ENCODE data around the gene FOSB. TPM values are rescaled to one million over a fixed set of nuclear protein-coding genes. Genes with fewer than 3 reads are reported as not detected.
A peak's percentile ranks its signal among the peaks of the same experiment; 100 is the strongest.

The FOSB gene
- total RNA-seq, 1 experiment from 2014 or later: 2.5 TPM

DNA sequence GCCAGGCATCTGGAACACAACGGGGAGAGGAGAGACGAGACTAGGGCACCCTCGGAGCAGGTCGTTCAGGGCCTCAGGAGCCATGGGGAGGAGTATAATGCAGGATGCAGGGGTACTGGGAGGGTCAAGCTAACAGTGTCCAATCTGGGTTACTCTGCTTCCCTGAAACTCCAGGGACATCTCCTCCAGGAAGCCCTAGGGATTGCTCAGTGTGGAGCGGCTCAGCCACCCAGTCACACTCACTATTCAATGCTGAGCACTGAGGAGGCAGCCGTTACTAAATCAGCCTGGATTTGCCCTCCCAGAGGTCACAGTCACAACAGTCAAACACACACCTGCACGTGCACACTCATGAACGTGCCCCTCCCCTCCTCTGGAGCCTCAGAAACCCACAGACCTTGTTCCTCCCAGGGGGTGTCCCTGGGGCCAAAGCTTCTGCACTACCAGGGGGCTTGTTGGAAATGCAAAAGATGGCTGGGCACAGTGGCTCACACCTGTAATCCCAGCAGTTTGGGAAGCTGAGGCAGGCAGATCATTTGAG is 6.9 kb upstream of the FOSB start:
- no peak for DNase-seq (ENCODE audit: low read depth)
- in situ Hi-C loops (cut with HindIII; ENCODE audit: low pct_unique_long_range_greater_than_20kb, low sequenced_read_pairs): no loop called here

DNA sequence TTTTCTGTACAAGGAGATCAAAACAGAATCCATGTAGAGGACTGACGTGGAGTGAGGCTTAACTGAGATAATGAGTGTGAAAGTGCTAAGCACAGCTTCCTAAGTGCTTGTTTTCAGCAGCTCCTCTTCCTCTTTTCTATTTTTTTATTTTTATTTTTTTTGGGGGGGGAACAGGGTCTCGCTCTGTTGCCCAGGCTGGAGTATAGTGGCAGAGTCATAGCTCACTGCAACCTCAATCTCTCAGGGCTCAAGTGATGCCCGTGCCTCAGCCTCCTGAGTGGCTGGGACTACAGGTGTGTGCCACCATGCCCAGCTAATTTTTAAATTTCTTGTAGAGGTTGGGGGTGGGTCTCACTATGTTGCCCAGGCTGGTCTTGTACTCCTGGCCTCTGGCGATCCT is 5.6 kb upstream of the FOSB start:
- in situ Hi-C loops (cut with HindIII; ENCODE audit: low pct_unique_long_range_greater_than_20kb, low sequenced_read_pairs): no loop called here
- DNase-seq (ENCODE audit: low read depth): no peak

DNA sequence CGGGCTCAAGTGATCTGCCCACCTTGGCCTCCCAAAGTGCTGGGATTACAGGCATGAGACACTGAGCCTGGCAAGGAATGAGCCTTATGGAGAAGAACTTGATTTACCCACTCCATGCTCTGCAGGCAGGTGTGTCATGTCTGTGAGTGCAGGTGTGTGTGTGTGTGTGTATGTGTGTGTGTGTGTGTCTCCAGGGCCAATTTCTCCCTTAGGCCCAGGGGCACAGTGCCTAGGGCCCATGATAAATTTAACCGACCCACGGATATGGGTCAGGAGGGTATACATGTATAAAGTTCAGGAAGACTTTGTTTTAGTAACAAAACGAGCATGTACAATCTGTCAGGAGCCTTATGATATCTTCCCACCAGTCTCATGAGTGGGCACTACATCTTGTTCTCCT is 4.6 kb upstream of the FOSB start:
- in situ Hi-C loops (cut with HindIII; ENCODE audit: low pct_unique_long_range_greater_than_20kb, low sequenced_read_pairs): no loop called here
- no peak for DNase-seq (ENCODE audit: low read depth)

DNA sequence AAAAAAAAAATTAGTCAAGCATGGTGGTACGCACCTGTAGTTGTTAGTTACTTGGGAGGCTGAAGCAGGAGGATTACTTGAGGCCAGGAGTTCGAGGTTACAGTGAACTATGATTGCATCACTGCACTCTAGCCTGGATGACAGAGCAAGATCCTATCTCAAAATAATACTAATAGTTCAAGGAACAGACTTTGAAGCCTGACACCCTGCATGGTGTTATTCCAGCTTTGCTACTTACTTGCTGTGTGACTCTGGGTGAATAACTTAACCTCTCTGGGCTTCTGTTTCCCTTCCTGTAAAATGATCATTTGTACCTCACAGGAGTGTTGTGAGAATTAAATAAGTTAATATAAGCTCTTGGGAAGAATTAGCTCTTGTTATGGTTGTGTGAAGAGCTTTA is 3.5 kb upstream of the FOSB start:
- in situ Hi-C loops (cut with HindIII; ENCODE audit: low pct_unique_long_range_greater_than_20kb, low sequenced_read_pairs): no loop called here
- no peak for DNase-seq (ENCODE audit: low read depth)

DNA sequence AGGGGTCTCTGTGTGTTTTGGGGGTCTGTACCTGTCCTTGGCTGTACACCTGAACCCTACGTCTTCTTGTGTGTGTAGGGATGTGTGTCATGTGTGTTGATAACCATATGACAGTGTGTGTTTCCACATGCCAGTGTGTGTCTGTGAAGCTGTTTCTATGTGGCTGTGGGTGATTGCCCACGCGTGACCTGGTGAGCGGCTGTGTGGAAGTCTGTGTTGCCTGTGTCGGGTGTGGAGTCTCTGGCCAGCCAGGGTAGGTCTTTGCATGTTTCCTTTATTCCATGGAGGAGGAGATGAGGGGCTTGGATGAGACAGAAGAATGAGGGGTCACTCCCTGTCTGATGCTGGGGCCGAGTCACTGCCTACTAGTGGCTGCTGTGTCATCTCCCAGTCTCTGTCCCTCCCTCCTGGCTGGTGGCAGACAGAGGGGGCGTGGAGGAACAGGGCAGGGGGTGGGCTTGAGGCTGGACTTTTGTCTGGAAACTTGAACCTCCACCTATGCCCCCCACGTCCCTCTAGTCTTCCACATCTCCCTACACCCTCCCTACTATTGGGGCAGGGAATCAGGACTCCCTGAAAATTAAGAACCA is 2.8 kb upstream of the FOSB start:
- in situ Hi-C loops (cut with HindIII; ENCODE audit: low pct_unique_long_range_greater_than_20kb, low sequenced_read_pairs): no loop called here
- DNase-seq (ENCODE audit: low read depth): no peak

DNA sequence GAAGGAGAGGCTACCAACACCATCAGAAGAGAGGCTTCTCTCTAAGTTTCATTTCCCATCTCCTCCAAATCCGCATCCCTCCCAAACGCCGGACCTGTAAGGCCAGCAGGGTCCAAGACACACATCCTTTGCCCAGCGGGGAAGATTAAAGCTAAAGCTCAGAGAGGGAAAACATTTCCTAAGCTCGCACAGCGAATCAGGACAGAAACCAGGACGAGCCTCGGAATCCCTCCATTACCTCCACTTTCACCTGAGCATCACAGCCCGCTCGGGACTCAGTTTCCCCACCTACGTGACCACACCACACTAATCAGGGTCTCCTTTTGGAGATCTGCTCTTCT is 711 bp upstream of the FOSB start:
- DNase-seq (ENCODE audit: low read depth): no peak
- in situ Hi-C loops (cut with HindIII; ENCODE audit: low pct_unique_long_range_greater_than_20kb, low sequenced_read_pairs): no loop called here

DNA sequence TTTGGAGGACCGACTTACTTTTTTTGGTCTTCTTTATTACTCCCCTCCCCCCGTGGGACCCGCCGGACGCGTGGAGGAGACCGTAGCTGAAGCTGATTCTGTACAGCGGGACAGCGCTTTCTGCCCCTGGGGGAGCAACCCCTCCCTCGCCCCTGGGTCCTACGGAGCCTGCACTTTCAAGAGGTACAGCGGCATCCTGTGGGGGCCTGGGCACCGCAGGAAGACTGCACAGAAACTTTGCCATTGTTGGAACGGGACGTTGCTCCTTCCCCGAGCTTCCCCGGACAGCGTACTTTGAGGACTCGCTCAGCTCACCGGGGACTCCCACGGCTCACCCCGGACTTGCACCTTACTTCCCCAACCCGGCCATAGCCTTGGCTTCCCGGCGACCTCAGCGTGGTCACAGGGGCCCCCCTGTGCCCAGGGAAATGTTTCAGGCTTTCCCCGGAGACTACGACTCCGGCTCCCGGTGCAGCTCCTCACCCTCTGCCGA is 409 bp downstream of the FOSB start:
- in situ Hi-C loops (cut with HindIII; ENCODE audit: low pct_unique_long_range_greater_than_20kb, low sequenced_read_pairs): no loop called here
- DNase-seq (ENCODE audit: low read depth): no peak

DNA sequence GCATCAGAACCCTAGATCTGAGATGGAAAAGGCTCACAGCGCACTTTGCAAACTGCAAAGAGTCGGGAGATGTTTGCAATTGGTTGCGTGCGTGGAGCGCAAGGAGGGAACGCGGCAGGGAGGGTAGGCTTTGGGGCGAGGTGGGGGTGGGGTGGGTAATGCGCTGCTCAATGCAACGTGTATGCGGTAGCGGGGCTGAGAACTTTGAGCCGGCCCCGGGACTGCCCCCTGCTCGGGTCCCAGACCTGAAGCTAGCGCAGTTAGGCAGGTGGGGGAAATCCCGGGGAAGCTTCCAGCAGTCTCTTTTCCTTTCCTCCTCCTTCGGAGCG is 971 bp downstream of the FOSB start:
- in situ Hi-C loops (cut with HindIII; ENCODE audit: low pct_unique_long_range_greater_than_20kb, low sequenced_read_pairs): no loop called here
- no peak for DNase-seq (ENCODE audit: low read depth)

DNA sequence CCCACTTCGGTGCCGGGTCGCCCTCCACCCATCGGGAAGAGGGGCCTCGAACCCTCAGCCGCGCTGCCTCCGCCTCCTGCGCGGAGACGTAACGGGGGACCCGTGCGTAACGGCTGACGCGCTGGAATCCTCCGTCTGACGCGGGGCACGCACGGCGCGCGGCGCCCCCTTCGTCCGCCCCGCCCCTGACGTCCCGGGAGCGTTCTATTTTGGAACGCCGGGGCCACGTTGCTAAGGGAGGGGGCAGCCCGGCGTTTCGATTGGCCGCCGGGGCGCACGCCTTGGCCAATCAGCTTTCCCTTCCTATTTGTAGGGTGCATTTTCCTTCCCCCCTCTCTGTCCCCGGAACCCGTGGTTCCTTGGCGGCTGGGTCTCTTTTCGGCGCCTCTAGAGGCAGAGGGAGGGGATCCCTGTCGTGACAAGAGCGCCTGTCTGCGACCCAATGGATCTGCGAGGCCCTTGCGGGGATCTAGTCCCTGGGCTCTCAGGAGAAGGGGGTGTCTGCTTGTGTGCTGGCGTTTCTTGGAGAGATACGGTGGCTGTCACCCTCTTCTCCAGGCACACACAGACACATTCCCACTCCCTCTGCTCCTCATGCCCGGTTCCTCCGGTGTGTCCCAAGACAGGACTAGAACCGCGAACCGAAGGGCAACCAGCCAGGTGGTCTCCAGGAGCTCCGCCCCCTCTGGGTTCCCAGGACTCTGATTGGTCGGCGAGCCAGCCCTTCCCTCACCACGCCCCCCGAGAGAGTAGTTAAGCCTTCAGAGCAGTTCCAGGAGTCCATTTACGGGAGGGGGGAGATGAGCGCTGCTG is 1.5 kb downstream of the FOSB start:
- in situ Hi-C loops (cut with HindIII; ENCODE audit: low pct_unique_long_range_greater_than_20kb, low sequenced_read_pairs): no loop called here
- DNase-seq (ENCODE audit: low read depth): peak; percentile 99

DNA sequence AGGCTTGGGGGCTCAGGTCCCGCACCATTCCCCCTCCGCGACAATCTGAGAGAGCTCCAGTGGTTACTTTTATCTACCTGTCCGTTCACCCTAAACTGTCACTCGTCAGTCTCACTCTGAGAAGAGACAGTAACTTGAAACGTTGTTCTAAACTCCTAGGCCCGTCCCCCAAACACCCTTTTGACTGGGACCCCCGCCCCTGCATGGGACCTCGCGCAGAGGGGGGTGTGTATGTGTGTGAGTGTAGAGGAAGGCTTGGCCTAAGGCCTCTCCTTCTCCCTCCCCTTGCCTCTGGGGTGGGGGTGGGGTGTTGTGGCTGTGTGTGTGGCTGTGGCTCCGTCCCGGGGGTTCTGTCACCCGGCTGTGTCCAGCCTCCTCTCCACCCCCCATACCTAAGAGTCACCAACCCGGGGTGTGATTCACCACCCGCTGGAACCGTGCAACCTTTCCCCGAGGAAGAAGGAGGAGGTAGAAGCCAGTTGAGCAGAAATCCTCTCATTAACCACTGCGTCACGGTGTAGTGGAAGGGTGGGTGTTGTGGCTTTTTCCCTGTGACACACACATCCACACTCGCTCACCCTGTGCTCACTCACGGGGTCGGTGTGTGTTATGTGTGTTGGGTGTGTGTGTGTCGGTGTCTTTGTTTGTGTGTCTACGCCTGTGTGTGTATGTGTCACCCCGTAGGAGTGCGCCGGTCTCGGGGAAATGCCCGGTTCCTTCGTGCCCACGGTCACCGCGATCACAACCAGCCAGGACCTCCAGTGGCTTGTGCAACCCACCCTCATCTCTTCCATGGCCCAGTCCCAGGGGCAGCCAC is 2.4 kb downstream of the FOSB start:
- peak; percentile 93 for DNase-seq (ENCODE audit: low read depth)
- in situ Hi-C loops (cut with HindIII; ENCODE audit: low pct_unique_long_range_greater_than_20kb, low sequenced_read_pairs): no loop called here

DNA sequence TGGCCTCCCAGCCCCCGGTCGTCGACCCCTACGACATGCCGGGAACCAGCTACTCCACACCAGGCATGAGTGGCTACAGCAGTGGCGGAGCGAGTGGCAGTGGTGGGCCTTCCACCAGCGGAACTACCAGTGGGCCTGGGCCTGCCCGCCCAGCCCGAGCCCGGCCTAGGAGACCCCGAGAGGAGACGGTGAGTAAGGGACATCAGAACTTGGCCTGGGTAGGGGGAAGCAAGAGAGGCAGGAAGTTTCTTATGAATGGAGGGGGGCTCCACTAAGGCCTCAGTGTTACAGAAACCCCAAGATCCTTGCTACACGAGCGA is 2.9 kb downstream of the FOSB start:
- DNase-seq (ENCODE audit: low read depth): no peak
- in situ Hi-C loops (cut with HindIII; ENCODE audit: low pct_unique_long_range_greater_than_20kb, low sequenced_read_pairs): no loop called here

DNA sequence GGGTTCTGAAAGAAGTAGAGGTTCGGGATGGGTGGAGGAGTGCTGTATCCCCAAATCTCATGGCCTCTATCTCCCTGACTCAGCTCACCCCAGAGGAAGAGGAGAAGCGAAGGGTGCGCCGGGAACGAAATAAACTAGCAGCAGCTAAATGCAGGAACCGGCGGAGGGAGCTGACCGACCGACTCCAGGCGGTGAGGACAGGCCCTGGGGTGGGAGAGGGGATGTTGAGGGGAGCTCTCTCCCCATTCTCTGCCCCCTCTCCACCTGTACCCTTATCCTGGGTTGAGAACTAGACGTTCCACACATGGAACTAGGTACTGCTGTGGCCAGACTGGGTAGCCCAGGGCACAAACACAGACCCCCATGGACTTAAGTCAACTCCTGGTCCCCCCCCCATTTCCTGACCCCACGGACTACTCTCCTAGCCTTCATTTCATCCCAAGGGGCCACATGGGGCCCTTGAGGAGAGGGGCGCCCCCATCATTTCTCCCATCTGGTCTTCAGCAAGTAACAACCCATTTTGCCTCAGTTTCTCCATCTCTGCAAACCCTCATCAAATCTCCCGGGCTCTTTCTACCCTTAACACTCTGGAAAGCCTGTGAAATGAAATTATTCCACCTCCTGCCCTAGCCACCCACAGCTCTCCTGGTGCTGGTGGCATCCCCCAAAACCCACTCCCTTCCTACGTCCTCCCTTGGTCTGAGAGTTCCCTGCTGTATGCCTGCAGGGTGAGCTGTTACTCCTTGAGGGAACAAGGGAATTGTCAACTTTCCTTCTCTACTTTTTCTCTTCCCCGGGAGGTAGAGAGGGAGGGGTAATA is 3.5 kb downstream of the FOSB start:
- DNase-seq (ENCODE audit: low read depth): no peak
- in situ Hi-C loops (cut with HindIII; ENCODE audit: low pct_unique_long_range_greater_than_20kb, low sequenced_read_pairs): no loop called here

DNA sequence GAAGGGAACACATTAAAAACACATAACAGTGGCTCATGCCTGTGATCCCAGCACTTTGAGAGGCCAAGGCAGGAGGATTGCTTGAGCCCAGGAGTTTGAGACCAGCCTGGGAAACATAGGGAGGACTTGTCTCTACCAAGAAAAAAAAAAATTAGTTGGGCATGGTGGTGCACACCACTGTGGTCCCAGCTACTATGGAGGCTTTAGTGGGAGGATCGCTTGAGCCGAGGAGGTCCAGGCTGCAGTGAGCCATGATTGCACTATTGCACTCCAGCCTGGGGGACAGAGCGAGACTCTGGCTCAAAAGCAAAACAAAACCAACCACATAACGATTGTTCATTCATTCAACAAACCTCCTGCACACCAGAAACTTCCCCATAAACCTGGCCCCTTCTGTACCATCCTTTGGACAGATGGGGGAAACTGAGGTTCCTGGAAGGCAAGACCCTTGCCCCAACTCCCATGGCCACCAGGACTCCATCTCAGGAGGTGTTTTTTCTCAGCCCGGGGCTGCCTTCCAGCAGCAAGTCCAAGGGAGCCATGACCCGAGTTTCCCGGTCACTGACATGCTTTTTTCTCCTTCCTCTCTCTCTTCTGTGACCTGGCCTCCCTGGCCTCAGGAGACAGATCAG is 4.3 kb downstream of the FOSB start:
- DNase-seq (ENCODE audit: low read depth): no peak
- in situ Hi-C loops (cut with HindIII; ENCODE audit: low pct_unique_long_range_greater_than_20kb, low sequenced_read_pairs): no loop called here

DNA sequence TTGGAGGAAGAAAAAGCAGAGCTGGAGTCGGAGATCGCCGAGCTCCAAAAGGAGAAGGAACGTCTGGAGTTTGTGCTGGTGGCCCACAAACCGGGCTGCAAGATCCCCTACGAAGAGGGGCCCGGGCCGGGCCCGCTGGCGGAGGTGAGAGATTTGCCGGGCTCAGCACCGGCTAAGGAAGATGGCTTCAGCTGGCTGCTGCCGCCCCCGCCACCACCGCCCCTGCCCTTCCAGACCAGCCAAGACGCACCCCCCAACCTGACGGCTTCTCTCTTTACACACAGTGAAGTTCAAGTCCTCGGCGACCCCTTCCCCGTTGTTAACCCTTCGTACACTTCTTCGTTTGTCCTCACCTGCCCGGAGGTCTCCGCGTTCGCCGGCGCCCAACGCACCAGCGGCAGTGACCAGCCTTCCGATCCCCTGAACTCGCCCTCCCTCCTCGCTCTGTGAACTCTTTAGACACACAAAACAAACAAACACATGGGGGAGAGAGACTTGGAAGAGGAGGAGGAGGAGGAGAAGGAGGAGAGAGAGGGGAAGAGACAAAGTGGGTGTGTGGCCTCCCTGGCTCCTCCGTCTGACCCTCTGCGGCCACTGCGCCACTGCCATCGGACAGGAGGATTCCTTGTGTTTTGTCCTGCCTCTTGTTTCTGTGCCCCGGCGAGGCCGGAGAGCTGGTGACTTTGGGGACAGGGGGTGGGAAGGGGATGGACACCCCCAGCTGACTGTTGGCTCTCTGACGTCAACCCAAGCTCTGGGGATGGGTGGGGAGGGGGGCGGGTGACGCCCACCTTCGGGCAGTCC is 5.0 kb downstream of the FOSB start:
- in situ Hi-C loops (cut with HindIII; ENCODE audit: low pct_unique_long_range_greater_than_20kb, low sequenced_read_pairs): no loop called here
- DNase-seq (ENCODE audit: low read depth): no peak

DNA sequence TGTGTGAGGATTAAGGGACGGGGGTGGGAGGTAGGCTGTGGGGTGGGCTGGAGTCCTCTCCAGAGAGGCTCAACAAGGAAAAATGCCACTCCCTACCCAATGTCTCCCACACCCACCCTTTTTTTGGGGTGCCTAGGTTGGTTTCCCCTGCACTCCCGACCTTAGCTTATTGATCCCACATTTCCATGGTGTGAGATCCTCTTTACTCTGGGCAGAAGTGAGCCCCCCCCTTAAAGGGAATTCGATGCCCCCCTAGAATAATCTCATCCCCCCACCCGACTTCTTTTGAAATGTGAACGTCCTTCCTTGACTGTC is 5.5 kb downstream of the FOSB start:
- in situ Hi-C loops (cut with HindIII; ENCODE audit: low pct_unique_long_range_greater_than_20kb, low sequenced_read_pairs): no loop called here

DNA sequence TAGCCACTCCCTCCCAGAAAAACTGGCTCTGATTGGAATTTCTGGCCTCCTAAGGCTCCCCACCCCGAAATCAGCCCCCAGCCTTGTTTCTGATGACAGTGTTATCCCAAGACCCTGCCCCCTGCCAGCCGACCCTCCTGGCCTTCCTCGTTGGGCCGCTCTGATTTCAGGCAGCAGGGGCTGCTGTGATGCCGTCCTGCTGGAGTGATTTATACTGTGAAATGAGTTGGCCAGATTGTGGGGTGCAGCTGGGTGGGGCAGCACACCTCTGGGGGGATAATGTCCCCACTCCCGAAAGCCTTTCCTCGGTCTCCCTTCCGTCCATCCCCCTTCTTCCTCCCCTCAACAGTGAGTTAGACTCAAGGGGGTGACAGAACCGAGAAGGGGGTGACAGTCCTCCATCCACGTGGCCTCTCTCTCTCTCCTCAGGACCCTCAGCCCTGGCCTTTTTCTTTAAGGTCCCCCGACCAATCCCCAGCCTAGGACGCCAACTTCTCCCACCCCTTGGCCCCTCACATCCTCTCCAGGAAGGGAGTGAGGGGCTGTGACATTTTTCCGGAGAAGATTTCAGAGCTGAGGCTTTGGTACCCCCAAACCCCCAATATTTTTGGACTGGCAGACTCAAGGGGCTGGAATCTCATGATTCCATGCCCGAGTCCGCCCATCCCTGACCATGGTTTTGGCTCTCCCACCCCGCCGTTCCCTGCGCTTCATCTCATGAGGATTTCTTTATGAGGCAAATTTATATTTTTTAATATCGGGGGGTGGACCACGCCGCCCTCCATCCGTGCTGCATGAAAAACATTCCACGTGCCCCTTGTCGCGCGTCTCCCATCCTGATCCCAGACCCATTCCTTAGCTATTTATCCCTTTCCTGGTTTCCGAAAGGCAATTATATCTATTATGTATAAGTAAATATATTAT is 6.1 kb downstream of the FOSB start:
- in situ Hi-C loops (cut with HindIII; ENCODE audit: low pct_unique_long_range_greater_than_20kb, low sequenced_read_pairs): no loop called here
- DNase-seq (ENCODE audit: low read depth): no peak

More for the DNA sequence above, 5.5 kb downstream of the FOSB start:
- DNase-seq (ENCODE audit: low read depth): no peak
